CD4-positive, alpha-beta T cell treated with Interleukin-10 for 1 hour (primary cell): ENCODE results near the gene SMYD3.

Source experiments
- DNase-seq: peaks from one replicate; pipeline ENCODE4 v3.0.0-alpha.2; 2020

SMYD3 gene

DNA sequence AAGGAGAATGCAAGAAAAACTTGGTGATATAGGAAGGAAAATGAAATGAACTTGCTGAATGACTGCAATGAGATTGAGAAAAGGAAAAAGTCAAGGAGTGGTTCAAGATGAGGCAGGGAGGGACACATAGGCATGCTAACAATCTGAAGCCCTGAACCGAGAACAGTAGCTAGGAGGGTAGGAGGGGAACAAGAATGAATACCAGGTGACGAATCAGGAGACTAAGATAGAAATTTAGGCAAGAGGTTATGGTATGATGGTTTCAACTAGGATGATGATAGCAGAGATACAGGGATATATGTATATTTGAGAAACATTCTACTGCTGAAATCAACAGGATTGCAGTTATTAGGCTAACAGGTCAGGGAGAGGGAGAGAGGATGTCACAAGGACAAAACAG, 44.1 kb downstream of the SMYD3 start:
- DNase-seq, result no peak

DNA sequence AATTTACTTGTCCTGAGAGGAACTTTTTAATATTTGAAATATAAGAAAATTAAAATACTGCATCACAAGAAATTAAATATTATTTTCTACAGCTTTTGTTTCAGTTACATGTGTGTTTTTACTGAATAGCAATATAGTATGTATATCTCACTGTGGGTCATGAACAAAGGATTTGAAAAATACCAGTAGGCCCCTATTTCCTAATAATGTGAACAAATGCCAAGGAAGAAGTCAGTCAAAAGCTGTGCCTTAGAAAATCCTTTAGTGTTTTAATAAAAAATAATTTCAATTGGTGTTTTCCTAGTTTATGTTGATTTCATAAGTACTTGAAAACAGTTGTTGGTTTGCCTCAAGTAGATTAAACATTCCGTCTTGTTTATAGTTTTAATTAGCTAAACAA, 46.7 kb downstream of the SMYD3 start:
- no peak for DNase-seq

DNA sequence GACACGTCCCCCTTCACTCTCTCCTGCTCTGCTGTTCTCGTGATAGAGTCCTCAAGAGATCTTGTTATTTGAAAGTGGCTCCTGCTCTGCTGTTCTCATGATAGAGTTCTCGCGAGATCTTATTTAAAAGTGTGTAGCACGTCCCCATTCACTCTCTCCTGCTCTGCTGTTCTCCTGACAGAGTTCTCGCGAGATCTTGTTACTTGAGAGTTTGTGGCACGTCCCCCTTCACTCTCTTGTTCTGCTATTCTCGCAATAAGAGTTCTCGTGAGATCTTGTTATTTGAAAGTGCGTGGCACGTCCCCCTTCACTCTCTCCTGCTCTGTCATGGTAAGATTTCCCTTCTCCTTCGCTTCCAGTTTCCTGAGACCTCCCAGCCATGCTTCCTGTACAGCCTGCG, 47.9 kb downstream of the SMYD3 start:
- no peak for DNase-seq

DNA sequence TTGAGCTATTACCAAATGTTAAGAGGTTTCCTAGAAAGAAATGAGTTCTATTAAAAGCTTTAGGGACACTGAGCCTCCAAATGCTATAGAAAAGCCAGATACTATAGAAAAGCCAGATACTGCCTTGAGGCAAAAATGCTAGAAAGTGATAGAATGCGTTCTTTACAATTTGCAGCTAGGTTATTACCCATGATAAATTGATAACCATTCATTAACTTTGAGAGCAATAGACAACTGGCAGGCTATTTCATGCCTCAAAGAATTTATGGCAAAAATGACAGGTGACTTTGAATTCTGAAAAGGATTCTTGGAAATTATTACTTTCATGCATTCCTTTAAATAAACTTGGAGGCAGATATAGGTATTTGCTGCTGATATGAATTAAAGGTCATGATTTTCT, 51.6 kb downstream of the SMYD3 start:
- DNase-seq, result no peak

DNA sequence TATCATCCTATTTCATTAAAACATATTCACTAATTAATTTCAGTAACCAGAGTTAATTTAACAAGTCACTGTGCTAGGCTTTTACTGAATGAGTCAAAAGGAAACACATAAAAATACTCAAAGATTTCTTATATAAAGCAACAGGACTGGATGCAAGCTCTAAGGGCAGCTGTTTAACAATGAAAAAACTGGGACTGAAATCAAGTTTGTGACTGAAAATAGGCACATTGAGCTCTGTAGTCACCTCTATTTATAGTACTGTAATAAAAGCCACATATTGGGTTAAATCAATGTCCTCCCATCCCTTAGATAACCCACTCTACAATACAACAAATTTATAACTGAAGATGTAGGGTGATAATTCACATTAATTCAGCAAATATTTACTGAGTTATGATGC, 52.4 kb downstream of the SMYD3 start:
- DNase-seq, result no peak

DNA sequence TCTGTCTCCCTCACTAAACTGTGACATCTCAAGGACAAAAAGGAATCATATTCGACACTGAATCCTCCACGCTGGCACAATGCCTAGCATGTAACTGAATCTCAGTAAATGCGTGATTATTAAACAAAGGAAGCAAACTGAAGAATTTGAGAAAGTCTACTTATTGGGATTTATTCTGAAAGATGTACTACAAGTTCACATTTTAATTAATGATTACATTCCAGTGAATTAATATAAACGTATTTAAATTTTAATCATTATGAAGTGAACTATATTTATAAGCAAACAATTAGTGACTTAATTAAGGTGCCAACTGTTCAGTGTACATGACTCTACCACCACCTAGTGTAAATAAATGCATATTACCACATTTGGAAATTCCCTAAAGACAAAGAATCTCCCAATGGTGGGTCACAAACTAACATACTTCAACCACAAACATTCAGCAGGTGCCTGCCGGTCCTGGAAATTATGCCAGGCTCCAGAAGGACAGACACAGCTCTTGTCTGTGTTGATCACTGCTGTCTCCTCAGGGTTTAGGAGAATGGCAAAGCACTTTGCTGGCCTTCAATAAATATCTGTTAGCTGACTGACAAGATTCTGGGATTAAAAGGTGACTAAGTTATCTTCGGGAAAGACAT, 56.3 kb downstream of the SMYD3 start:
- no peak for DNase-seq

DNA sequence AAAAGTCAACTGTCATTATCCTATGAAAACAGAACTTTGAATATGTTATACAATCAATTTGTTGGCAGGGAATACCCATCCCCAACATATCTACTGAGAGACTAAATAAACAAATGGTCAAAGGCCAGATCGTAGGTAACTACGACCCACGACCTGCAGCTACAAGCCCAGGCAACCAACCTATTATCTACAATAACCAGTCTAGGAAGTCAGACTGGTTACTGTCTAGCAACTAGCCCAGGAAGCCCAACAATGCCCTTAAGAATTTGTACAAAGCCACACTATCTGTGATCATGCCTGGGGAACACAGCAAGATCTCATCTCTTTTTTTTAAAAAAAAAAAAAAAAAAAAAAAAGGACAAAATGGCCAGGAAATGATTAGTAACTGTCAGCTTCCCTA, 58.7 kb downstream of the SMYD3 start:
- no peak for DNase-seq

DNA sequence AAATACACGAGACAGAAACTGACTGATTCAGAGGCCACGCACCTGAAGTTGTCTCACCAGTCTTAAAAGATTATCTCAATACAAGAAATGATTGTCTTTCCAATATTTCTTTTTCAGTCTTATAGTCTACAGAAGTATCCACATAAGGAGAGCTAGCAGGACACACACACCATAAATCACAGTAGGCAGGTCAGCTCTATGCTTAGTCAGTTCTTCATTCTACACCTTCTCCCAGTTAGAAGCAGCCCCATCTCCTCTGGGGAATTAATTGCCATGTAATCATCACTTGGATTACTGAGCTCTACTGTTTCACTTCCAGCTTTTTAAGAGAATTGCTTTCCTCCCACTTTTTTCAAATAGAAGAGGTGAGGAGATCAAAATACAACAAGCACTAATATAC, 59.6 kb downstream of the SMYD3 start:
- DNase-seq, result no peak

DNA sequence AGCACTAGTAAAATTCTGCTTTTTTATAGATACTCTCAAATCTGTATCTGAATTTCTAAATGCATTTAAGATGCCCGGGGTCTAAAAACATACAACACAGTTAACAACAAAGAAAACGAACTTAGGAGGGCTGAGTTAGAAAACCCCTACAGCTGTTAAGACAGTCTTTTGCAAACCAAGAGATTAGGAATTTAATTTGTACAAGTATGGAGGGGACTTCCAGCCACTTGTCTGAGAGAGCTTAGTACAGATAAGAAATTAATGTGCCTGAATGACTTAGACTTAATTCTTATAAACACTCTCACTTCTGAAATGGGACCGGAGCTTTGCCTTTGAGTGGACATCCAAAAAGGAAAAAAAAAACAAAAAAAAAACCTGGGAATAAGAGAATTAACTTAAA, 61.6 kb downstream of the SMYD3 start:
- no peak for DNase-seq

DNA sequence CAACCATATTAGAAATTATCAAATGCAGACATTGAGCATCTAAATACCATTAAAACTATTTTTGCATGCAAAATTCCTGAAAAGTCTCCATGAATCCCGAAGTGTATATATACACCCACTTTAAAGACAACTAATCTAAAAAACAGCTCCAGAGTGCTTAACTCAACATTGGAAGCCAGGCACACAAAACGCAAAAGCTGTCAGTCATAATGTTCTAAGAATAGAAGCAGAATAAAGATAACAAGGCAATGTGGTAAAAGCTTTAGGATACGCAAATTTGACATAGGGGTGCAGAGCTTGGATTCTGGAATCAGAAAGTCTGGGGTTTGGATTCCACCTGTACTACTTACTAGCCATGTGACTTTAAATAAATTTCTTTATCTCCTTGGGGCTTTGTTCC, 62.5 kb downstream of the SMYD3 start:
- no peak for DNase-seq

DNA sequence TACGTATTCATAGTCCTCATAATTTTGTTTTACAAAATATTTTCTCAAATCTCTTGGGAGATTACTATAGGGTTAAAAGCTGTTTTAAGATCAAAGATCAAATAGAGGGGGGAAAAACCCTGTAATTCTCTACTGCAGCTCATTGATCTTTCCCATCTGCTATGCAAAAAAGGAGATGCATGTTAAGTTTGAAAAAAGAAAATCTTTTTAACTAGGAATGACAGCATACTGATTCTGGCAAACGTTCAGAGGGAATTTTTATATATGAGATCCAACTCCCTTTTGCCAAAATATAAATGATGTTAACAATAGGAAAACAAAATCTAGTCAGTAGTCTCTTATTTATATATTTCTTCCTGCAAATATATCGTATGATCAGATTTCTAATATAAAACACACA, 69.1 kb downstream of the SMYD3 start:
- no peak for DNase-seq

DNA sequence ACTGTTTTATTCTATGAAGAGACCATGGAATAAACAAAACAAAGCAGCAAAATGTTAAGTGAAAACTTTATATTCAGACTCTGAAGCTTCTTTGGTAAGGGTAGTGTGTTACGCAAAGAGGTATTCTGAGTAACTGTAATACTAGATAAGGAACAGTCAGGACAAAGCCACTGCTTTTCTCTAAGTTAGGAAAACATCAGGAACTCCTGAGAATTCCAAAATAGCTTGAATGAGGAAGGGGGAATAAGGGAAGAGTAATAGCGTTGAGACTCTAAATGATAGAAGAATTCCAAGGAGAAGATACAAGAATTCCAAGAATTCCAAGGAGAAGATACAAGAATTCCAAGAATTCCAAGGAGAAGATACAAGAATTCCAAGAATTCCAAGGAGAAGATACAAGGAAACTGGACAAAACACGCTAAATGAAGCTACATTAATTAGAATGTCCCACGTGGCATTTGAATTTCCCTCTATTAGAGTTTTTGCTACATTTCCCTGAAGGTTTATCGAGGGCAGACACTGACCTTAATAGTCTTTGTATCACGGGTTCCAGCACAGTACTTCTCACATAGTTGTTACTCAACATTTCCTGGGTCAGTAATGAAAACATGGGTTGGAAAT, 71.5 kb downstream of the SMYD3 start:
- no peak for DNase-seq

DNA sequence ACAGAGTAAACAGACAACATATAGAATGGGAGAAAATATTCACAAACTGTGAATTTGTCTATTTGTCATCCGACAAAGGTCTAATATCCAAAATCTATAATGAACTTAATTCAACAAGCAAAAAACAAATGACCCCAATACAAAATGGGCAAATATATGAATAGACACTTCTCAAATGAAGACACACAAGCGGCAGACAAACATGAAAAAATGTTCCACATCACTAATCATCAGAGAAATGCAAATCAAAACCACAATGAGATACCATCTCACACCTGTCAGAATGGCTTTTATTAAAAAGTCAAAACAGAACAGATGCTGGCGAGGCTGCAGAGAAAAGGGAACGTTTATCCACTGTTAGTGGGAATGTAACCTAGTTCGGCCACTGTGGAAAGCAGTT, 72.7 kb downstream of the SMYD3 start:
- DNase-seq, result no peak

DNA sequence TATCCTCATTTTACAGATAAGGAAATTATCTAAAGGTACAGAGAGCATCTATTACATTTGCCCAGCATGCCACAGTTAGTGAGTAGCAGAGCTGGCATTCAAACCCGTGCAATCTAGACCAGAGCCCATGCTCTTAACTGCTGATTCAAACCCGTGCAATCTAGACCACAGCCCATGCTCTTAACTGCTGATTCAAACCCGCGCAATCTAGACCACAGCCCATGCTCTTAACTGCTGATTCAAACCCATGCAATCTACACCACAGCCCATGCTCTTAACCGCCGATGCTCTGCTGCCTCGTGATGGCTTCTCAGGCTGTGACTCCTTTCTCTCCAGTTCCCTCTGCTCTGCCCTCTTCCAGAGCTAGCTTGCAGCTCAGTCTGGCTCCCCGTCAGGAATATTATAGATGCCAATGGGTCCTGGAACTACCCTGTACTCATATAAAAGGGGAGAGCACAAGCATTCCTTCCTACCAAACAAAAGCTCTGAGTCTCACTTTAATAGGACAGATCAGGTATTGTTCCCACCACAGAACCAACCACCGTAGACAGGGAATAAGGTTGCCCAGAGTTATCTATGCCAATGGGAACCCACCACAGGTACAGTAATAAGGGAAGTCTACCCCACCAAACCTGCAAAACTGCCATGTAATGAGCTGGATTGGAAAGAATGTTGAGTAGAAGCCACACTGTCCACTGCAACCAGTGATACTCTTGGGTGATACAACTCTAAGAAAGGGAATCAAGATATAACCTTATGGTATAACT, 78.4 kb downstream of the SMYD3 start:
- DNase-seq, result no peak

DNA sequence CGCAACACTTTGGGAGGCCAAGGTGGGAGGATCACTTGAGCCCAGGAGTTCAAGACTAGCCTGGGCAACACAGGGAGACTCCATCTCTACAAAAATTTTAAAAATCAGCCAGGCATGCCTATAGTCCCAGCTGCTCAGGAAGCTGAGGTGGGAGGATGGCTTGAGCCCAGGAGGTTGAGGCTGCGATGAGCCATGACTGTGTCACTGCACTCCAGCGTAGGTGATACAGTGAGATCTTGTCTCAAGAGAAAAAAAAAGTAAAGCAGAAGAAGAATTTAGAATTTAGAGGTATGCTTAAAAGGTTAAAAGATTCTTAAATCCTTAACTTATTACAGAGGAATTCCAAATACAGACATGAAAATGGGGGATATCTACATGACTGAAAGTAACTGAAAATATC, 79.5 kb downstream of the SMYD3 start:
- DNase-seq, result no peak

DNA sequence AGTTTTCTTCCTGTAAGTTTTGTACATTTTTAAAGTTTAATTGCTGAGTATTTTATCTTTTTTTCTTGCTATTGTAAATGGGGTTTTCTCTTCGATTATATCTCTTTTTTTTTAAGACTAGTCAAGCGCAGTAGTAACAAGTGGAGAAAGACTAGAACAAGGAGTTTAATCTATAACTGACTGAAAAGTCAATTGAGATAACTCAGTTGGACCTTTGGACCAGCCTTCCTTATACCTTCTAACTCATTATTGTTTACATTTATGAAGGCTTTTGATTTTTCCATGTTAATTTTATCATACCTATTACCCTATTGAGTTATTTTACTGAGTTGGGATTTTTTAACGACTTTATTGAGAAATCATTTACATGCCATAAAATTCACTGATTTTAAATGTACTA, 81.2 kb downstream of the SMYD3 start:
- DNase-seq, result no peak

DNA sequence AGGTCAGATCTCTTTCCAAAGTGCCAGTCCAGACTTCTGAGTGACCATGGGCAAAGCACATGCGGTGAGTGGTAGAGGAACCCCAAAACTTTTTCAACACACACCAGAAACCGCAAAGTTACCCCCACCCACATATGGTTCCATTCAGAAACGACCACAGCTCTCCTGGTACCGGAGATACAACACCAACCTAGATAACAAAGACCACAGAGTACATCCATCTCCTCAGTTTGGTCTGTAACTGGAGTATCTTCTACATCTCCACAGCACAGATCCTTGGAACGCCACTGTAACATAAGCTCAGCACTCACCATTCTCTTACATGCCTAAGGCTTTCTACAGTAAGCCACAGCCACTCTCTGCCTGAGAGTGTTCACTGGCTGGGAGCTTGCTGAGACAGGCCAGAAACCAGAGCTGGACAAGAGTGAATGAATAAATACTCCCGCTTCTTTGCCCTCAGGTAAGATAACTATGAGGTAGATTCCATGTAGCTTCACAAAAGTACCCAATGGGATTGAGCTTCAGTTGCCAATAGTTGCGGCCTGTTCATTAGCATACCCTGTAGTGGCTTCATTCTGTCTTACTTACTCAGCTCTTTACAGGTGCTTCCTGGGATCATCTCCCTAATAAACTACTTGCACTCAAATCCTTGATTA, 81.8 kb downstream of the SMYD3 start:
- no peak for DNase-seq

DNA sequence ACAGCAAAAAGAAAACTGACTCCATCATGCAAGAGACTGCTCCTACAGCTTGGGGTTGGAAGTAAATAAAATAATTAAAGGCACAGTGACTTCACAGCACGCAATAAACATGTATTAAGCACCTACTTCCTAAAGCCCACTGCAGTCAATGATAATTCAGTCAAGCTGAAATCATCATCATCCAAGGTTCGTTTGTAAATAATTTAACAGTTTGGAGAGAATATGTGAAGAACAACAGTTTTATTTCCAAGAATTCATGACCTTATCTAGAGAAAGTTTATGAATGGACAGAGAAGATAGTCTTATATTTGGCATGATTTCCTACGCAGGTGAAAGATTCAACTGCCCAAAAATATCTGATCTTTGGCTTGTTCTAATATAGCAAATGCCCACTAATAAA, 86.8 kb downstream of the SMYD3 start:
- no peak for DNase-seq

DNA sequence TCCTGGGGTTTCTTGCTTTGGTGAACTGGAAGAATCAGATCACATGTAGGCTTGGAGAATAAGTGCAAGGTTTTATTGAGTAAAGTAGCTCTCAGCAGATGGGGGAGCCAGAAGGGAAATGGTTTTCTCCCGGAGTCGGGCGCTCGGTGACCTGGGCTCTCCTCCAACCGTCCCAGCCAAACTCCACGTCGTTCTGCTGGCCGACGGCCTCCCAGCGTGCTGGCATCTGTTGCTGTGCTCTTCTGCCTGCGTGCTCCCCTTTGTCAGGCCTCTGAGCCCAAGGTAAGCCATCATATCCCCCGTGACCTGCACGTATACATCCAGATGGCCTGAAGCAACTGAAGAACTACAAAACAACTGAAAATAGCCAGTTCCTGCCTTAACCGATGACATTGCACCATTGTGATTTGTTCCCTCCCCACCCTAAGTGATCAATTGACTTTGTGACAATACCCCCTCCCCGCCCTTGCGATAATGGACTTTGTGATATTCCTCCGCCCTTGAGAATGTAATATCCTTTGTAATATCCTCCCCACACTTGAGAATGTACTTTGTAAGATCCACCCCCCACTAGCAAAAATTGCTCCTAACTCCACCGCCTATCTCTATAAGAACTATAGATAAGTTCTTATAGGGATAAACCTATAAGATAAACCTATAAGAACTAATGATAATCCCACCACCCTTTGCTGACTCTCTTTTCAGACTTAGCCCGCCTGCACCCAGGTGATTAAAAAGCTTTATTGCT, 88.3 kb downstream of the SMYD3 start:
- no peak for DNase-seq

DNA sequence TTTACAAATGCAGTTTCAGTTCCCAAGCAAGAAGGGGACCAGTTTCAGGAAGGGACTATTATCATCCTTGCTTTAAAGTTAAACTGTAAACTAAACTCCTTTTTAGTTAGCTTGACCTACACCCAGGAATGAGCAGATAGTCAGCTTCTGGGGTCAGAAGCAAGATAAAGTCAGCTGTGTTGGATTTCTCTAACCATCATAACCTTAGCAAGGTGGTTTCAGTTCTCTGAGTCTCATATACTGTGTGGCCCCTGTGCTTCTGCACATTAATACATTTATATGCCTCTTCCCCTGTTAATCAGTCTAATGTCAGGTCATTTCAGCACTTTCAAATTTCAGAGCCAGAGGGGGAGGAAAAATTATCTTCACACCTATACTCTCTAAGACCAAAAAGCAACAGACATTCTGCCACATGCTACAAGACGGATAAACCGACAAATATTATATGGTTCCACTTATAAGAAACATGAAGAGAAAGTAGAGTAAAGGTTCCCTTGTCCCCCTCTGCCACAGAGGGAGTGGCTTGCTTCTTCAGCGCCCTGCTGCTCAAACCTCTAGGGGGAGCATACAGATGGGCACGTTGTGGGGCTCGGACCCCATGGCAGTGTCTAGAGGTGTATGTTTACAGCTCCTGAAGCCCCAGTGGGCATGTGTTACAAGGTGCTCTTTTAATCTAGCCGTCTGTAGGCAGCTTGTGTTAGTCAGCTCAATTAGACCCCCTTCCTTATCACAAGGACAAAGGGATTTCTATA, 89.1 kb downstream of the SMYD3 start:
- DNase-seq, result no peak

DNA sequence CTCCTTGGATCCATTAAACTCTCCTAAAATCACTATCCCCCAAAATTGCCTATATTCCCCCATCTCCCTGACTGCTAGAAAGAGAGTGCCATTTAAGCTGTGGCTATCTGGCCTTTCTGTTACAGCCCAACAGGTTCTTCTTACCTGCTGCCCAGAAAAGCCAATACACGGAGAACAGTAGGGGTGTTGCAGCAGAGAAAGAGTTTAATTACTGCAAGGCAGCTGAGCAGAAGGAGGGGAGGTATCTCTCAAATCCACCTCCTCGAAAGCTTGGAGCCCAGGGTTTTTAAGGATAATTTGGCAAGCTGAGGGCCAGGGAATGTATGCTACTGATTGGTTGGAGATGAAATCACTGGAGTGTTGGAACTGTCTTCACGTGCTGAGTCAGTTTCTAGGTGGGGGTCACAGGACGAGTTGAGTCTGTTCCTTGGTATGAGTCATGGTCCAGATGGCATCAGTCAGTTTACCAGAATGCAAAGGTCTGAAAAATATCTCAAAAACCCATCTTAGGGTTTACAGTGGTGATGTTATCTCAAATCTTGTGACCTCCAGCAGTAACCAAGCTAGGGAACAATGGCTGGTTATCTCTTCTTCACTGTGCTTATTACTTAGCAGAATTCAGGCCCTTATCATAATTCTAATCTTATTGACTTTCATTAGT, 89.8 kb downstream of the SMYD3 start:
- no peak for DNase-seq

DNA sequence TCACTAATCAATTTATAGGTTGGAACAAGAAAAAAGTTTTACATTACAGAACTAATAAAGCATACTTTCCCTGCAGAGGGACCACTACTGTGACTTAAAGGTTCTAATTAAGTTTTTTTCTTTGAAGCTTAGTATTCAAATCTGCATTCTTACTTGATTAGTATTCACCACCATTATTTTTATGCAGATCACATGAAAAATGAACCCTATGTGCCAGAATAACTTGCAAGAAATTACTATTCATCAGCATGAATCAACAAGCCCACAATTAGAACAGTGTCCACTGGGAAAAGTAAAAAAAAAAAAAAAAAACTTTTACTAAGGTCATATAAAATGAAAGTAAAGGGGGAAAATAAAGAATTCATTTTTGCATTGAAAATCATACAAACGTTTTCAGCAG, 90.8 kb downstream of the SMYD3 start:
- no peak for DNase-seq
